ENCODE data around the gene ANKRD23.

Gene ANKRD23

DNA sequence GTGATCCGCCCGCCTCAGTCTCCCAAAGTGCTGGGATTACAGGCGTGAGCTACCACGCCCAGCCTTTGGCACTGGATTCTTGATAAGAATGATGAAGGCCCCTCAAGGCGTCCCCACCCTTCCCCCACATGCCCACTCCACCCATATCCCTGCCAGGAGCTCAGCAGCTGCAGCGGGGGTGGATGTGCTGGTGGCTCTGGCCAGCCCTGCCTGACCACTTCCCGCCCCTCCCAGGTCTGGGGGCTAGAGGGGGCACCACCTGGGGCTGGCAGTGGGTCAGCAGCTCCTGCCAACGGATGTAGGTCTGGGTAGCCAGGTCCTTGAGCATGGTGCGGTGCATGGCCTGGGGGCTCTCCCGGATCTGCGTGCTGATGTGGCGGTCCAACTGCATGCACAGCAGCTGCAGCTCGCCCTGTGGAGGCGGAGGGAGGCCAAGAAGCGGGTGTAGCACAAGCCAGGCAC is 33.8 kb upstream of the ANKRD23 start:
- H3K4me1 ChIP-seq (ENCODE audit: low read depth, poor library complexity, severe bottlenecking): peaks cover 6% of the 10 kb centered on the region

DNA sequence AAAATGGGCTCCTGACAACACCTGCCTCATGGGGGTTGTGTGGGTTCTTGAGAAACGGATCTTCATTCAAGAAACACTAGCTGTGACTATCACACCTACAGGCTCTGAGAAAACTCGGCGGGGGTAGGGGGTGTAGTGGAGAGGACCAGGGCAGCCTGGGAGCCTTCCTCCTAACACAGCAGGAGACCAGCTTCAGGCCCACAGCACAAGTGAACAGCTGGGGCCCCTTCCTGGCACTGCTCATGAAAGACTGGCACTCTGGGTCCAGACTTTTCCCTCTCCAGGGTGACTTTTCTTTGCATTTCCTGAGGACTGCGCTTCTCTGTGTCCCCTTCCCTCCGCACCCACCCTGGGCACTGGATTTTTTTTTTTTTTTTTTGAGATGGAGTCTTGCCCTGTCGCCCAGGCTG is 33.2 kb upstream of the ANKRD23 start:
- no peak overlapping the region for H3K4me2 ChIP-seq
- H3K27ac ChIP-seq: no peak overlapping the region
- peaks cover 6% of the 10 kb centered on the region for H3K4me1 ChIP-seq (ENCODE audit: low read depth, poor library complexity, severe bottlenecking)

More for the DNA sequence above, 33.8 kb upstream of the ANKRD23 start:
- Histone ChIP-seq H3K9ac (no peak overlapping the region), H3K4me3 (IDR thresholded peaks at IDR 0.05; ENCODE audit: insufficient read depth, low read depth, low read length) (no peak overlapping the region), H4K20me1 (ENCODE audit: insufficient read depth) (no peaks in the 10 kb centered on the region), H2AFZ (ENCODE audit: low read depth) (no peak overlapping the region), H3K36me3 (ENCODE audit: insufficient read depth) (no peaks in the 10 kb centered on the region), H3K27ac (no peak overlapping the region), H3K27me3 (ENCODE audit: insufficient read depth, low read depth) (no peaks in the 10 kb centered on the region), H3K79me2 (ENCODE audit: insufficient read depth, low read depth) (no peaks in the 10 kb centered on the region), H3K4me2 (no peak overlapping the region)
- TF ChIP-seq, protein P1, sequence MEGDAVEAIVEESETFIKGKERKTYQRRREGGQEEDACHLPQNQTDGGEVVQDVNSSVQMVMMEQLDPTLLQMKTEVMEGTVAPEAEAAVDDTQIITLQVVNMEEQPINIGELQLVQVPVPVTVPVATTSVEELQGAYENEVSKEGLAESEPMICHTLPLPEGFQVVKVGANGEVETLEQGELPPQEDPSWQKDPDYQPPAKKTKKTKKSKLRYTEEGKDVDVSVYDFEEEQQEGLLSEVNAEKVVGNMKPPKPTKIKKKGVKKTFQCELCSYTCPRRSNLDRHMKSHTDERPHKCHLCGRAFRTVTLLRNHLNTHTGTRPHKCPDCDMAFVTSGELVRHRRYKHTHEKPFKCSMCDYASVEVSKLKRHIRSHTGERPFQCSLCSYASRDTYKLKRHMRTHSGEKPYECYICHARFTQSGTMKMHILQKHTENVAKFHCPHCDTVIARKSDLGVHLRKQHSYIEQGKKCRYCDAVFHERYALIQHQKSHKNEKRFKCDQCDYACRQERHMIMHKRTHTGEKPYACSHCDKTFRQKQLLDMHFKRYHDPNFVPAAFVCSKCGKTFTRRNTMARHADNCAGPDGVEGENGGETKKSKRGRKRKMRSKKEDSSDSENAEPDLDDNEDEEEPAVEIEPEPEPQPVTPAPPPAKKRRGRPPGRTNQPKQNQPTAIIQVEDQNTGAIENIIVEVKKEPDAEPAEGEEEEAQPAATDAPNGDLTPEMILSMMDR (conservative IDR thresholded peaks at IDR 0.05; ENCODE audit: low read depth, low read length): no peak

DNA sequence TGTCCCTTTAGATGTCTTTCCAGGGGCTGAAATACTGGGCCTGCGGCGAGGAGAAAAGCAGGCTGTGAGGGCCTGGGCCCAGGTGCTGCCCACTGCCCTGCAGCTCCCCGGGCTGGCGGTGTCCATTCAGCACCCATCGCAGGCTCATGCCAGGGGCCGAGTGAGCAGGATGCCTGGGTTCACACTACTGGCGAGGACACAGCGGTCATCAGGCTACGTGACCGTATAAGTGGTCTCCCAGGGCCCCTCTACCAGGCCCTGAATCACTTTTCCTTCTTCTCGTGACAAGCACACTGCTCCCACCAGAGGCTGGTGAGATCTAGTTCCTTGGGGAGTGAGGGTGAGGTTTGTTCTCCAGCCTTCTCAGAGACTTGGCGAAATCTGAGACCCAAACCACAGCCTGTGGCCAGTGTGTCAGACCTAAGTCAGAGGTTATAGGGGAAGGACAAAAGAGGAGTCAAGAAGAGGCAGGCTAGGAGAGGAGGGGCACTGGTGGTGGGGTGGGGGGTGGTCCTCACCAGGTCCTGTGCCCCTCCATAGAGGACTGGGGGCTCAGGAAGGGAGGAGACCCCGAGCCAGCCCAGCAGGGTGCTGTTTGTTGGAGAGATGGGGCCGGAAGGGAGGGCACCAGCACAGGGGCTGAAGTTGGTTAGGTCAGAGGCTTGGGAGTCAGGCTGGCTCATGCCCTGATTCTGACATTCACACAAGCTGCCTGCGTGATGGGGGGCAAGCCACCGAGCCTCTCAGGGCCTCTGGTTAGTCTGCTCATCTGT is 32.6 kb upstream of the ANKRD23 start:
- Histone ChIP-seq H3K79me2 (ENCODE audit: insufficient read depth, low read depth) (no peaks in the 10 kb centered on the region), H2AFZ (ENCODE audit: low read depth) (no peak overlapping the region), H3K4me1 (ENCODE audit: low read depth, poor library complexity, severe bottlenecking) (peaks cover 6% of the 10 kb centered on the region), H3K4me3 (IDR thresholded peaks at IDR 0.05; ENCODE audit: insufficient read depth, low read depth, low read length) (no peak overlapping the region), H3K9ac (no peak overlapping the region), H3K27ac (no peak overlapping the region), H3K27me3 (ENCODE audit: insufficient read depth, low read depth) (no peaks in the 10 kb centered on the region), H3K36me3 (ENCODE audit: insufficient read depth) (no peaks in the 10 kb centered on the region), H4K20me1 (ENCODE audit: insufficient read depth) (no peaks in the 10 kb centered on the region), H3K4me2 (no peak overlapping the region)
- TF ChIP-seq, protein P1 (conservative IDR thresholded peaks at IDR 0.05; ENCODE audit: low read depth, low read length): no peak

More for the DNA sequence above, 33.2 kb upstream of the ANKRD23 start:
- Histone ChIP-seq H2AFZ (ENCODE audit: low read depth) (no peak overlapping the region), H3K4me3 (IDR thresholded peaks at IDR 0.05; ENCODE audit: insufficient read depth, low read depth, low read length) (no peak overlapping the region), H3K79me2 (ENCODE audit: insufficient read depth, low read depth) (no peaks in the 10 kb centered on the region), H3K27me3 (ENCODE audit: insufficient read depth, low read depth) (no peaks in the 10 kb centered on the region), H3K9ac (no peak overlapping the region), H4K20me1 (ENCODE audit: insufficient read depth) (no peaks in the 10 kb centered on the region), H3K36me3 (ENCODE audit: insufficient read depth) (no peaks in the 10 kb centered on the region)
- TF ChIP-seq, protein P1 (conservative IDR thresholded peaks at IDR 0.05; ENCODE audit: low read depth, low read length): no peak

DNA sequence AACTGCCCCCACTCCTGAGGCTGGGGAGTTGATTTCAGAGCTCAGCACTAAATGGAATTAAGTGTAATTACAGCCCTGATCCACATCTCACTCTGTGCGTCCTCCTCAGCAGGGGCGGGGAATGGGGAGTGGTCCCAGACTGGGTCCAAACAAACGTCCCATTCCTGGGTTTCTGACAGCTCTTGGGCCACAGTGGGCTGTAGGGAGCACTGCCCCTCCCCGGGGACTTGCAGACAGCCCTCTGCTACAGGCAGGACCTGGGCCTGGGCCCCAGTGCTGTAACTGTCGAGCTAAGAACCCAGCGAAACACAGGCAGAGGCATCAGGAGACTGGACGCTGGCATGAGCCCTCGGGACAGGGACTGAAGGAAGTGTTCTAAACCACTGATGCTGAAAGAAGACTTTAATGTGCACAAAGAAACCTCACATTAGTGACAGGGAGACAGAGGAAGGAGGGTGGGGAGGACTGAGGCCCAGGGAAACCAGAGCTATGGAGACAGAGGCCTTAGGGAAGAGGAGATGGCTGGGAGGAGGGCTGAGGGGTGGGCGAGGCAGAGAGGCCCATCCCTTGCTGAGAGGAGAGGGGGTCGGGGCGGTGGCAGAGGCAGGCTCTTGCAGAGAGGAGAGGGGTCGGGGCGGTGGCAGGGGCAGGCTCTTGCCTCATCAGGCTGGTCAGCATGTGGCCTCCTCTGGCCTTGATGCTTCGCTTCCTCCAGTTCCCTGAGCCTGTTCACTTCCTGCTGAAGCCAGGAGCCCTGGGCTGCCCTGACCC is 31.9 kb upstream of the ANKRD23 start:
- Histone ChIP-seq H3K27ac (no peak overlapping the region), H3K36me3 (ENCODE audit: insufficient read depth) (no peaks in the 10 kb centered on the region), H3K9ac (no peak overlapping the region), H3K4me1 (ENCODE audit: low read depth, poor library complexity, severe bottlenecking) (peaks cover 6% of the 10 kb centered on the region), H4K20me1 (ENCODE audit: insufficient read depth) (no peaks in the 10 kb centered on the region), H3K4me3 (IDR thresholded peaks at IDR 0.05; ENCODE audit: insufficient read depth, low read depth, low read length) (no peak overlapping the region), H2AFZ (ENCODE audit: low read depth) (no peak overlapping the region), H3K4me2 (no peak overlapping the region), H3K27me3 (ENCODE audit: insufficient read depth, low read depth) (no peaks in the 10 kb centered on the region), H3K79me2 (ENCODE audit: insufficient read depth, low read depth) (no peaks in the 10 kb centered on the region)
- TF ChIP-seq, protein P1 (conservative IDR thresholded peaks at IDR 0.05; ENCODE audit: low read depth, low read length): no peak

Measured in KMS-11 (cell line).